CD4-positive, alpha-beta T cell treated with Interleukin-21 for 1 hour (primary cell): ENCODE data around the gene WDR37.
A peak's percentile ranks its signal among the peaks of the same experiment; 100 is the strongest.

Experiments
- DNase-seq: peaks from one replicate; pipeline ENCODE4 v3.0.0-alpha.2; 2020

Gene WDR37

DNA sequence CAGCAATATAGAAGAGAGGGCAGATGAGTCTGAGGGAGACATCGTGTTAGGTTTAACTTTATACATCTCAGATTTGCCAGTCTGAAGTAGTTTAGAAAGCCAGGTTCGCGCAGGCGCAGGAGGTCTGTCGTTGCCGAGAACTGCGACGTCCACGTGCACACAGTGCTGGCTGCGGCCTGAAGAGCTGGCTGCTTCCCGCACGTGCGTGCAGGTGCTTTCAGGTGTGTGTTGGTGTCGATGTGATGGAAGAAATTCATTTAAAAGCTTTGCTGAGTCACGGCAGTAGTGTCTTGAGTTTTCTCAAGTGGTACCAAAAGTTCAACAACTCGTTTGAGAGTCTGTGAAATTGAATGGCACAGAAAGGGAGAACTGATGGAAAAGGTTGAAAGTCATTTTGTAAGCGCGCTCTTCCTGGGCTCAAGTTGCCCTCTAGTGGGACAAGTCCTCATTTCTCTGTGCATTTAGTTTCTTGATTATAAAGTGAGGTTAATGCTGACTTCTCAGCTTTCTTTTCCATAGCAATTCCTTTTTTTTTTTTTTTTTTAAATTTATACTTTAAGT is 18.6 kb downstream of the WDR37 start:
- peak; percentile 21 for DNase-seq

DNA sequence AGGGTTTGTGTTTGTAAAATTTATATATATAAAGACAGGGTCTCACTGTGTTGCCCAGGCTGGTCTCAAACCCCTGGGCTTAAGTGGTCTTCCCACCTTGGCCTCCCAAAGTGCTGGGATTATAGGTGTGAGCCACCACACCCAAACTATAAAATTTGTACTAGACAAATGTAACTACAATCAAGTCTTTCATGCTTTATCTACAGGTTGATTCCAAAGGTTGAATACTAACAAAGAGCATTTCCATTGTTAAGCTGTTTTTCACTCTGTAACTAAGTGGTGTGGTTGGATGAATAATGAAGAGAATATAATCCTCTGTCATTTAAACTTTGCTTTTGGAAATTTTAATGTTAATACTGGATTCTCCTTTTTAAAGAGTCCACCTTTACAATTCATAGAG is 22.5 kb downstream of the WDR37 start:
- no peak for DNase-seq

DNA sequence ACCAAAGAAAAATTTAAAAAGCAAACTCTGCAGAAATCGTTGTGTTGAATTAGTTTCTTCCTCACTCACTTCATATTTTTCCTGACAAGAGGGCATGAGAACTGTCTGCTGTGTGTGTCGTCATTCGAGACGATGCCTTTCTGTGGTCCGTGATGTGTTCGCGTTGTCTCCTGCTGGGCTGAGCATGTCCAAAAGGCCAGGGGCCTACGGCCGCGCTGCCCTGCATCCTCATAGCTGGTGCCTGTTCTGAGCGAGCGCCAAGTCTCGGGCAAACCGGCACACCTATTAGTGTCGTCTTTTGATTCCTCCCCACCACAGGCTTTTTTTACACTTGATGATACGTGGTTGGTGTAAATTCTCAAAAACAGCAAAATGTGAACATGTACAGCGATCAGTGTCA is 27.4 kb downstream of the WDR37 start:
- no peak for DNase-seq

DNA sequence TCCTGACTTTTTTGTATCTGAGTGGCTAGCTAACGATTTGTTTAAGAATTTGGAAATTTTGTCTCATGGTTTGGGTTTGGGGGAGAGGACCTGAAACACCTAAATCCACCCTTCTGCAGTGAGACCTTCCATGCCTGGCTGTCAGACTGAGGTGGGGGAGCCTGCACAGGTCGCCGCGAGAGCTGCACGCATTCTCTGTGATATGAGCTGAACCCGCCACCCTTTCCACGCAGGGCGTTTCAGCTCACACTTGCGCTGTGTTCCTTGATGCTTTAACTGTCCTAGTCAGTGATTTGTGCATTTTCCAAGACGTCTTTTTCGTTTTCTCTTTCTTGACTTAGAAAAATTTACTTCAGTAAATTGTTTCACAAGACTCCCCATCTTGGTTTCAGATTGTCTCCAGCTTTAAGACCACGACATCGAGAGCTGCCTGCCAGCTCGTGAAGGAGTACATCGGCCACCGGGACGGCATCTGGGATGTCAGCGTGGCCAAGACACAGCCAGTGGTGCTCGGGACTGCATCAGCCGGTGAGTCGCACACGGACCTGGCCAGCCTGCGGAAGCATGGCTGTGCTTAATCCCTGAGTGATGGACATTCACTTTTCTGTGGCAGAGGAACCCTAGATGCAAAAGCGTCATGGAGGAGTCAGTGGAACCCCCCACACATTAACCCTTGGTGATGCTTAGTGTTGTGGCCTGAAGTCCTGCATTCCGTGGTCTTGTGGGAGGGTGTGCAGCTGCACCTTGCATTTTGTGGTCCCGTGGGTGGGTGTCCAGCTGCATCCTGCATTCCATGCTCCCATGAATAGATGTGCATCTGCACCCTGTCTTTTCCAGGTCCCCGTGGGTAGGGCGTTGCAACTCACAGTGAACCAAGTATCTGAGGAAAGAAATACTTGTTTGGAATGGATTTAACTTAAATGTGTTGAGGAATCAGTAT is 28.1 kb downstream of the WDR37 start:
- no peak for DNase-seq

DNA sequence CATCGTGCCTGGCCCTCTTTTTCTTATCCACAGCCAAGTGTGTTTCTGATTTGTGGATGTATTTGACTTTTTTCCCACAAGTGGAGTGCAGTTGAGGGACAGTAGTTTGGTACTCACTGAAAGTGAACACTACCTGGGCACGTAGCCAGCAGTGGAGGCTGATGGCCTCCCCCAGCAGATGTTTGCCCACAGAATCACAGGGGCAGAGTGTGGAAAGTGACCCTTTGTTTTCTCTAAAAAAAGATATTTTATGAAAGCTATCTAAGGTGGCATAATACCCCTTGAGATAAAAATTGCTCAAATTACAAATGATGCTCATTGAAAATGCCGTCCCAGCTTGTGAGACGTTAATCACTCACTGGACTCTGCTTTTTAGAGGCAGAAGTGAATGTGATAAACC is 29.1 kb downstream of the WDR37 start:
- no peak for DNase-seq

DNA sequence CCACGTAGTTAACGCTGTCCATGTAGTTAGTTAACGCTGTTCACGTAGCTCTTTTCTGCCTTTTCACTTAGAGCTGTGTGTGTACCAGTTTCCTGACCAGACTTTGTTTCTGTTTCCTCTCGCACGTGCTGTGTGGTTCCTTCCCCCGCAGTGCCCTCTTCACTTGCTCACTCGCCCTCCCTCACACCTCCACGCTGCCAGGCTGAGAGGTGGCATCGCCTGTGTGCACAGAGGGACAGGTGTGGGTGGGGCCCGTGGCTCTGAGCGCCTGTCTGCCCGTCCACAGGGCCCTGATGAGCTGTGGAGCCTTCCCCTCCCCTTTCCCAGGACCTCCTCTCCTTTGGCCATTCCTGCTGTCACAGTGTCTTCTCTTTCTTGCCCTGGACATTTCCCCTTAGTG is 30.6 kb downstream of the WDR37 start:
- no peak for DNase-seq

DNA sequence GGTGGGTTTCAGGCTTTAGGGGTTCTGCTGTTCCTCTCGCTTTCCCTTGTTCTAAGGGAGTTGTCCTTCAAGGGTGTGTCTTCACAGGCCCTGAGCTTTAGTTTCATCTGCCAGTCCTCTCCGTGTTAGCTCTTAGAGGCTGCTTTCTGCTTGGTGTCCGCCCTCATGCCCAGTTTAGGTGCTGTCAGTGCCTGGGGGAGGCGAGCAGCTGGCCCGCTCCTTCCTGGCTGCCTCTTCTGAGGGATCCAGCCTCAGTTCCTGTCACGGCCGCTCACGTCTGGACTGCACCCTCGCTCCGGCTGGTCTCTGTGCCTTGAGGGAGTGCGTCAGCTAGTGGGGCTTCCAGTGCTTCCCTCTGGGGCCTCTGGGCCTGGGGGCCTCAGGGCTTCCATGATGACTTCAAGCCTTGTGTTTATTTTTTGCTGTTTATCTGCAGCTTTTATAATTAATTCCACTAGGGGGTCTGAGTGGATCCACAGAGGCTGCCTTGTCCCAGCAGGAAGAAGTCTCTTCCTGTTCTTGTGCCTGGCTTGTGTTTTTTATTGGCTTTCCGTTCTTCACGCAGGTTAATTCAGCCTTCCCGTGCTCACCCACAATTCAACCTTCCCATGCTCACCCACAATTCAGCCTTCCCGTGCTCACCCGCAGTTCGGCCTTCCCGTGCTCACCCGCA is 33.0 kb downstream of the WDR37 start:
- no peak for DNase-seq

DNA sequence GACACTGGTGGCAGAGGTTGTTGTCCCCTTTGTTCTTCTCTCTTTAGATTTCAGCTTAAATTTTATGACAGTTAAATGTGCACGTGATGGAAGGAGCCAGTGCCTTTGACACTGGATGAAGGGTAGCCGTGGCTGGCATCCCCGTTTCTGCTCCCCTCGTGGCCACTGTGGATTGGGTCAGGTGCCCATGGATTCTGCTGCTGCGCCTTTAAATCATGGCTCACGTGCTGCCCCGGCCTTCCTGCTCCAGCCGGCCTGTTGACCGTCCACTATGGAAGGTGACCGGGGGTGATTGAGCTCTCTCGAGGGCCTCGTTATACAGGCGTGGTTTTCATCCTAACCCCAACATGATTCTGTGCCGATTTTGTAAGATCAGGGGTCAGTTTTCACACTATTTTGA is 34.5 kb downstream of the WDR37 start:
- no peak for DNase-seq

DNA sequence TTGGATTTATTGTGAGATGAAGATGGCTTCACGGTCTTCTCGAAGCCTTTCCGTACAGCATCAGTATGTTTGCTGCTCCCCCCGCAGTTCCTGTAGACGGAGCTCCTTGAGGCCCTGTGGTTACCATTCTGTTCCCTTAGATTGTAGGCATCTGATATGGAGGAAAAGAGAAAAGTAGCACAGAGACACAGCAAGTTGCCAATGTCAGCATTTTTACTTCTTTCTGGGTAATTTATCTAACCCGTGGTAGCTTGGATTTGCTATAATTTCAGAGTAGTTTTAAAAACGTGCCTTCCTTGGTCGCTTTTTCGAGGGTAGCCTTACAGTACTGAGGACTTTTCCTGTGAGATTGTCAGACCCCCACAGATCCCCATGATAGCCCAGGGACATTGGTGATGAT is 37.5 kb downstream of the WDR37 start:
- DNase-seq = no peak

DNA sequence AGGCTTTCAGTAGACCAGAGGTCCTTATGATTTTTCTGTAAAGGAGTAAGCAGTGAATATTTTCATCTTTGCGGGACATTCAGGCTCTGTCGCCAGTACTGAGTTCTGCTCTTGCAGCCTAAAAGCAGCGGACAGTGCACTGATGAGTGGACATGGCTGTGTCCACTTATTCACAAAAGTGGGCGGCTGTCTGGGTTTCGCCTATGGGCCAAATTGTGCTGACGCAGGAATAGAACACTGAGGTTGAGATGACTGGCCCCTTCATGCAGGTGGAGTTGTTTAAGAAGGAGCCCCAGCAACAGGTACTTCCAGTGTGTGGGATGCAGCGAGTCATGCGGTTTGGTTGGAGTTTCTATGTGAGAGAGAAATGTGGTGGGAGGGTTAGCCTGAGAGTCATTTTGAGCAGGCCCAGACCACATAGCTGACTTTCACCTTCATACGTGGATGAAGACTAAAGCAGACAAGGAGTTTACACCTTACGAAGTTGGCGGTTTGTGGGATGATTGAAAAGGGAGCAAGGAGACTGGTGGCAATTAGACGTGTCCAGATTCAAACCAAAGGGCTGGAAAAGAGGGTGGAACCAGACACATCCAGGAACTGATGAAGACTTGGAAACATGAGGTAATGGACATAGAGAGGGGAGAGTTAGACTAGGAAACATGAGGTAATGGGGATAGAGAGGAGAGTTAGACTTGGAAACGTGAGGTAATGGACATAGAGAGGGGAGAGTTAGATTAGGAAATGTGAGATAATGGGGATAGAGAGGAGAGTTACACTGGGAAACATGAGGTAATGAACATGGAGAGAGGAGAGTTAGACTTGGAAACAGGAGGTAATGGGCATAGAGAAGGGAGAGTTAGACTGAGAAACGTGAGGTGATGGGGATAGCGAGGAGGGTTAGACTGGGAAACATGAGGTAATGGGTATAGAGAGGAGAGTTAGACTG is 38.2 kb downstream of the WDR37 start:
- no peak for DNase-seq

DNA sequence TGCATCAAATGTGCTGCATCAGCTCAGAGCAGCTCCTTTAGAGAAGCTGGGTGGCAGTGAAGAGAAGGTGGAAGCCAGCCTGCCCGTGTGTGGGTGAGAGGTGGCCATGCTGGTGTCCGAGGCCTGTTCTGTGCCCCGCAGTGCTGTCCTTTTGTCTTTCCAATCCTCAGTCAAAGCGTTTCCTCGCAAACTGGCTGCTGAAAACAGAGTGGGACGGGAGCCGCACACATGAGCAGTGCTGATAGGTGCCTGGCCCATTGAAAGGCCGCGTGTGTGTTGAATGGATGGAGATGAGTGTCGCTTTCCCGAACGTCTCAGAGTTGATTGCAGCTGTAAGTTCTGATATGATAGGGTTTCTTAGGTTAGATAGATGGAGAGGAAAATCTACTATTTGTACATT is 39.3 kb downstream of the WDR37 start:
- no peak for DNase-seq

DNA sequence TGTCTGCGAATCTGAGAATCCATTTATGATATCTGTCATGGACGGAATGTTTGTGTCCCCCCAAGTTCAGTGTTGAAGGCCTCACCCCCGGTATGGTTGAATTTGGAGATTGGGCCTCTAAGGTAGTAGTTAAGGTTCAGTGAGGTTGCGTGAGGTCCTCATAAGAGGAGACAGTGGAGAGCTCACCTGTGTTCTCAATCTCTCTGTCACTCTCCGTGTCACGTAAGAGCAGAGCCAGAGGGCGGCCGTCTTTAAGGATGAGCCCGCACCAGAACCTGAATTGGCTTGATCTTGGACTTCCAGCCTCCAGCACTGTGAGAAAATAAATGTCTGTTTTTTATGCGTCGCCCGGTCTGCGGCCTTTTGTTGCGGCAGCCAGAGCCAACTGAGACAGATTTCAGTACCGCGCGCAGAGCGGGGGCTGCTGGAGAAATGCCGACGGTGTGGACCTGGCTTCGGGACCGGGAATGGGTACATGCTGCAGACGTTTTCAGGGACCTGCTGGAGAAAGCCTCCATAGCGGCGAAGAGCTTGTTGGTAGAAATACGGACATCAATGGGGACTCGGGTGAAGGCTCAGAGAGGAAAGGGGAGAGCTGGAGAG is 40.2 kb downstream of the WDR37 start:
- no peak for DNase-seq

DNA sequence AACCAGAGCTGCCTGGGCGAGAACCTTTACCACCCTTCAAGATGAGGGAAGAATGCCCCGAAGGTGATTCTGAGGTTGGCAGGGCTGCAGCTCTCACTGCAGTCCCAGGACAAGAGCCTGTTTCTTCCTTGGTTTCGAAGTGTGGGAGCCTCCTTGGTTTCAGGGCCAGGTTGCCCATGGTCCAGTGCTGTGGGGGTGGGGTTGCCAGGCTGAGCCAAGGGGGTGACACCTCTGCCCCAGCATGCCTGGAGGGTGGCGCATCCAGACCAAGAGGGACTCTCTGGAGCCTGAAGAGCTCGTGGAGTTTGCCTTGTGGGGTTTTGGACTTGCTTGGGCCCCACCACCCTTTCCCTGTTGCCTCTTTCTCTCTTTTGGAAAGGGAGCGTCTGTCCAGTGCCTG is 41.3 kb downstream of the WDR37 start:
- no peak for DNase-seq

DNA sequence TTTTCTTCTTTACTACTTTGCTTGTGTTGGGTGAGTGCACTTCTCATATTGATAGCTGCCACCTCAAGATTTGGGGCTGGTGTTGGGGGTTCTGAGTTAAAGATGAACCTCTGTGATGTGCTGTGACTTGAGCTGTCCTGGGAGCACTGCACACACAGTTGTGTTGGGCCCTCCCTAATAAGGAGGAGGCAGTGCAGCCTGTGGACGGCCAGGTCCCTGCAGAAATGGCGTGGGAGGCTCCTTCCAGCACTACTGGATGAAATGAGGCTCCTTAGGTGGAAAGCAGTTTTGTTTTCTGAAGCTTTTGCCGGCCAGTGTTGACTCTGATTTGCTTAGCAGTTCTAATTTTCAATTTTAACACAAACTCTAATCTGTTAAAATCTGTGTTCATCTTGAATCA is 44.0 kb downstream of the WDR37 start:
- no peak for DNase-seq

DNA sequence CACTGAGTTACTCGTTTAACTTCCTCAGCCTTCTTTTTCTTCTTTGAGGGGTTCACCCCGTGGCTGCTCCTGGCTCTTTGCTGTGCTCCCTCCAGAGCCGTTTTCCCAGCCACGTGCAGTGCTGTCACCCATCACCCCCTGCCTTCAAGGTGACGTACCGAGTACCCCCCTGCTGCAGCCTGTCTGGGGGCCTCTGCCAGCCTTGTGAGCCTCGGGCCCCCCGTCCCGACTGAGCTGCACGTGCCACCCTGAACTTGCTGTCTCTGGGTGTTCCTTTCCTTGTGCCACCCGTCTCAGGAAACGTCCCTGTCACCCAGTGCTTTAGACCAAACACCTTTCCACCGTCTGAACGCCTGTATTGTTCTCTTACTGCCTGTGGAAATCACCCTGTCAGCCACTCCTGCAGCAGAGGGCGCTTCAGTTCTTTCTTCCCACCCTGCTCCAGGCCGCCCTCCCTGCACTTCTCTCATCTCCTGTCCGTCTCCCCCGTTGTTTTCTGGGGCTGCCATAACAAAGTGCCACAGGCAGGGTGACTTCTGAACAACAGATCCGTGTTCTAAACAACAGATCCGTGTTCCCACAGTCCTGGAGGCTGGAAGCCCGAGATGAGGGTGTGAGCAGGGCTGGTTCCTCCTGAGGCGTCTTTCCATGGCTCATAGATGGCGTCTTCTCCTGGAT is 44.6 kb downstream of the WDR37 start:
- DNase-seq = no peak

DNA sequence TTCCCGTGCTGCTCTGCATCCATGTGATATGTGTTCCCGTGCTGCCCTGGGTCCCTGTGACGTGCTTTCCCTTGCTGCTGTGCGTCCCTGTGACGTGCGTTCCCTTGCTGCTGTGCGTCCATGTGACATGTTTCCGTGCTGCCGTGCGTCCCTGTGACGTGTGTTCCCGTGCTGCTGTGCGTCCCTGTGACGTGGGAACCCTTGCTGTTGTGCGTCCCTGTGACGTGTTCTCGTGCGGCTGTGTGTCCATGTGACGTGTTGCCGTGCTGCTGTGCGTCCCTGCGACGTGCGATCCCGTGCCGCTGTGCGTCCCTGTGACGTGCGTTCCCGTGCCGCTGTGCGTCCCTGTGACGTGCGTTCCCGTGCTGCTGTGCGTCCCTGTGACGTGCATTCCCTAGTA is 45.8 kb downstream of the WDR37 start:
- DNase-seq = no peak

DNA sequence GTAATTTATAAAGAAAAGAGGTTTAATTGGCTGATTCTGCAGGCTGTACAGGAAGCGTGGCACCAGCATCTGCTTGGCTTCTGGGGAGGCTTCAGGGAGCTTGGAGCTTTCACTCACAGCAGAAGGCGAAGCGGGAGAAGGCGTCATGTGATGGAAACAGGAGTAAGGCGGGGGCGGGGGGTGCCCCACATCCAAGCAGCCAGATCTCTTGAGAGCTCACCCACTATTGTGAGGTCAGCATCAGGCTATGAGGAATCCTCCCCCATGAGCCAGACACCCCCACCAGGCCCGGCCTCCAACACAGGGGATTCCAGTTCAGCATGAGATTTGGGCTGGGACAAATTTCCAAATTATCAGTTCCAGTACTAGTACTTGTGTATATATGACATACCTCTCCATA is 46.2 kb downstream of the WDR37 start:
- no peak for DNase-seq

DNA sequence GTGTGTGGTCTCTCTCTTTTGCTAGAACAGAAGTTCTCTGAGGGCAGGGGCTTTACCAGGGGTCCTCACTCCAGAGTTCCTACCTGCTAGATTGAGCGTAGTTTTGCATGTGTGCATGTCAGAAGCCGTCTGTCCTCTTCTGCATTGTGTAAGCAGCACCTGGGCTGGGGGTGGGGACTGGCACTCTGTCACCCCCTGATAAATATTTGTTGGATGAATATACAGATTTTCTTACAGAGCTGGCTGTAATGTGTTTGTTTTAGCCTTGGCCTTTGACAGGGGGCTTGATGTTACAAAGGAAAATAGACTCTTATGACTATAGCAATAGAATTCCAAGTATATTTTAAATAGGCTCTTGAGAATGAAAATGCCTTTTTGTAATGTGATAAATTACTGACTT is 46.6 kb downstream of the WDR37 start:
- DNase-seq = no peak

DNA sequence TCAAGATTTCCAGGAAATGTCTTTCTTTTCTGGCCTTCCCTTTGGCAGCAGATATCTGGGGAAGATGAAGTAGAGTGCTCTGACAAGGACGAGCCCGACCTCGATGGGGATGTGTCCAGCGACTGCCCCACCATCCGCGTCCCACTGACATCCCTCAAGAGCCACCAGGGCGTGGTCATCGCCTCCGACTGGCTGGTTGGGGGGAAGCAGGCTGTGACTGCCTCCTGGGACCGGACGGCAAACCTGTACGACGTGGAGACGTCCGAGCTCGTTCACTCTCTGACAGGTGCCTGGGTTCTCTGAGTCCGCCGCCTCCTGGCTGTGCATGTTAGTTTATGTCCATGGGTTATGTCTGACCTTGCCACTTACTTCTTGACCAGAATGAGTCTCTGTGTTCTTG is 47.4 kb downstream of the WDR37 start:
- no peak for DNase-seq

DNA sequence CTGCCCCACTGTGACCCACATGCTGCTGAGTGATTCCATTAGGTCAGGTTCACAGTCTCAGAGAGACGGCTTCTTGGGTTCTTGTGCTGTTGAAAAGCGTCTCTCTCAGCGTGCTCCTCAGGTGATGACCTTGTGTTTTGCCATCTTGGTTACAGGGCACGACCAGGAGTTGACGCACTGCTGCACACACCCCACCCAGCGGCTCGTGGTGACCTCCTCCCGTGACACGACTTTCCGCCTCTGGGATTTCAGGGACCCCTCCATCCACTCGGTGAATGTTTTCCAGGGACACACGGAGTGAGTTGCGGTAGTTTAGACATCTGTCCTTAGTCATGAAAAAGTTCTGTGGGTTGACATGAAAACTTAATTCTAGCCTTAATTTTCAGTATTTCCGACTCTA is 48.8 kb downstream of the WDR37 start:
- DNase-seq = no peak

DNA sequence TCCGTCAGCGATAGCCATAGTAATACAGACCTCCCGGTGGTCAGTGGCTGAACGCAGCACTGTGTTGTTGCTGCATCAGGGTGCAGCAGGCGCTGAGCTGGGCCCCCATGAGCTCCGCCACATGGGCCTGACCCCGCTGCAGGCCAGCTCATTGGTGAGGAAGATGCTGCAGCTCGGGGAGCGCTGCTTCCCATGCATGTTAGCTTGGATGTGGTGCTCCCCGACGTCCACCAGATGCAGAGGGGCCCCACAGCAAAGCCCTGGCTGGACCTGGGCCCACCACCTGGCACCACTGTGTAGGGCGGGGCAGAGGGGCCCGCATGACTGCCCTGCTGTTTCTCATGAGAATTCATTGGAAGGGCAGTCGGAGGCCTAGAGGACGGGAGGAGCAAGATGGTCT is 50.8 kb downstream of the WDR37 start:
- DNase-seq = no peak

DNA sequence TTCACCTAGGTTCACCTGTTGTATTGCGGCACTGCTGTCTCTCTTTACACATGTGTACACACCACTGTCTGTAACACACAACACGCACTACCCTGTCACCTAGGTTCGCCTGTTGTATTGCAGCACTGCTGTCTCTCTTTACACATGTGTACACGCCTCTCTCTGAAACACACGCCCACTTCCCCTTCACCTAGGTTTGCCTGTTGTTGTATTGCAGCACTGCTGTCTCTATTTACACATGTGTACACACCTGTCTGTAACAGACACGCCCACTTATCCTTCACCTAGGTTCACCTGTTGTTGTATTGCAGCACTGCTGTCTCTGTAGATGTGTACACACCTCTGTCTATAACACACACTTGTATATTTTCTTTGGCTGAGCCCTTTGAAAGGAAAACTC is 51.5 kb downstream of the WDR37 start:
- DNase-seq = no peak
